ENCODE data around the gene TECR. TPM values are rescaled to one million over a fixed set of nuclear protein-coding genes. Genes with fewer than 3 reads are reported as not detected.

The TECR gene
- total and polyA plus RNA-seq, 9 of the 15 experiments (the other 6 are each of a cell fraction or from before 2014, with no cell fraction given): 29.3 to 211 (median 81.4) TPM

DNA sequence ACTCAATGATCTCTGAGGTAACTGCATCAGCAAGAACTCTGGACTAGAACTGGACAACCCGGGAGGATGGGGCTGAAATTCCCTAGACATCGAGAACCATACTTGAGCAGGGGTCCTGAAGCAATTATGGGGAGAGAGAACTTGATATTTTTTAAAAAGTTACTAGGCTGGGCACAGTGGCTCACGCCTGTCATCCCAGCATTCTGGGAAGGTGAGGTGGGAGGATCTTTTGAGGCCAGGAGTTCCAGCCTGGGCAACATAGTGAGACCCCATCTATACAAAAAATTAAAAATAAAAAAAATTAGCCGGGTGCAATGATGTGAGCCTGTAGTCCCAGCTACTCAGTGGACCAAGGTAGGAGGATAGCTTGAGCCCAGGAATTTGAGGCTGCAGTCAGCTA lies 8.9 kb upstream of the TECR start:
- in situ Hi-C loops (cut with MboI): no loop called here
- Histone ChIP-seq H3K4me2 (ENCODE audit: insufficient read depth, low read length) (no peak overlapping the region), H4K20me1 (replicated peaks; ENCODE audit: control insufficient read depth, insufficient read depth, low read length) (peaks cover 20% of the 10 kb centered on the region), H3K9ac (ENCODE audit: insufficient read depth in 1 of 2, low read depth in 2 of 2, low read length in 2 of 2) (peak overlapping the region in 1 of 2 experiments; percentile 61; a peak in 1 of 4 replicates), H2AFZ (ENCODE audit: low read depth, low read length) (no peak overlapping the region), H3K4me3 (no peak overlapping the region), H3K36me3 (ENCODE audit: control insufficient read depth, insufficient read depth, low read length) (peaks cover 22% of the 10 kb centered on the region), H3K4me1 (replicated peaks in 1 of 2; ENCODE audit: control insufficient read depth in 2 of 2, insufficient read depth in 2 of 2, low read length in 2 of 2) (peaks cover 32 to 35% of the 10 kb centered on the region in 2 experiments), H3K27me3 (ENCODE audit: control insufficient read depth in 2 of 2, insufficient read depth in 2 of 2, low read length in 2 of 2) (no peaks in the 10 kb centered on the region), H3K9me1 (ENCODE audit: control insufficient read depth, insufficient read depth, low read length) (no peaks in the 10 kb centered on the region), H3K9me3 (replicated peaks; ENCODE audit: control insufficient read depth, insufficient read depth, low read depth, low read length) (no peaks in the 10 kb centered on the region), H3K27ac (ENCODE audit: extremely low read depth, low read depth, low read length) (no peak overlapping the region), H3K79me2 (ENCODE audit: control insufficient read depth, insufficient read depth, low read length) (peaks cover 30% of the 10 kb centered on the region)
- ChIA-PET CTCF (ENCODE audit: low intra/inter-chr PET ratio) (no interaction called here), POLR2A (interaction anchor here (0.6 to 1.2 kb wide), 2 partner anchors 11 to 48 kb away, joined by 3 read pairs; no protein-coding TSS in a partner anchor)
- no peak for ATAC-seq
- intact Hi-C loops (cut with micrococcal nuclease): no loop called here
- DNase-seq (ENCODE audit: extremely low read depth in 1 of 4, low spot score in 3 of 4): no peak
- 72% methylated on average over 4 of the region's 4 CpGs for whole genome bisulfite sequencing (ENCODE audit: insufficient coverage, low coverage, missing lambda C conversion rate)
- no TSS peak for BruUV-seq (replicated peaks)
- TF ChIP-seq ZNF76 (CRISPR knock-in tag; IDR thresholded peaks at IDR 0.05; ENCODE audit: borderline replicate concordance): no peak
- TF ChIP-seq ZNF121 (CRISPR knock-in tag; conservative IDR thresholded peaks at IDR 0.05): peak; percentile 72
- TF ChIP-seq RBM25 (IDR thresholded peaks at IDR 0.05; ENCODE audit: low read depth, low read length, severe bottlenecking): peak; percentile 34
- TF ChIP-seq, protein P1, sequence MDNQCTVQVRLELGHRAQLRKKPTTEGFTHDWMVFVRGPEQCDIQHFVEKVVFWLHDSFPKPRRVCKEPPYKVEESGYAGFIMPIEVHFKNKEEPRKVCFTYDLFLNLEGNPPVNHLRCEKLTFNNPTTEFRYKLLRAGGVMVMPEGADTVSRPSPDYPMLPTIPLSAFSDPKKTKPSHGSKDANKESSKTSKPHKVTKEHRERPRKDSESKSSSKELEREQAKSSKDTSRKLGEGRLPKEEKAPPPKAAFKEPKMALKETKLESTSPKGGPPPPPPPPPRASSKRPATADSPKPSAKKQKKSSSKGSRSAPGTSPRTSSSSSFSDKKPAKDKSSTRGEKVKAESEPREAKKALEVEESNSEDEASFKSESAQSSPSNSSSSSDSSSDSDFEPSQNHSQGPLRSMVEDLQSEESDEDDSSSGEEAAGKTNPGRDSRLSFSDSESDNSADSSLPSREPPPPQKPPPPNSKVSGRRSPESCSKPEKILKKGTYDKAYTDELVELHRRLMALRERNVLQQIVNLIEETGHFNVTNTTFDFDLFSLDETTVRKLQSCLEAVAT (IDR thresholded peaks at IDR 0.05): no peak
- no peak for FAIRE-seq
